HepG2 (cell line): ENCODE data around the gene ASTN2. TPM values are rescaled to one million over a fixed set of nuclear protein-coding genes. Genes with fewer than 3 reads are reported as not detected.

ENCODE experiments used
- ARNTL ChIP-seq: sonication (generic); formaldehyde crosslinking; IDR thresholded peaks from 2 replicates; pipeline ENCODE4 v1.4.0; 2020; ENCODE audit warnings: mild to moderate bottlenecking, missing genetic modification reagents
- CERS6 ChIP-seq: sonication (generic); formaldehyde crosslinking; IDR thresholded peaks from 2 replicates; pipeline ENCODE4 v1.5.0; 2020; ENCODE audit warnings: missing genetic modification reagents
- CREB1 ChIP-seq, 2 experiments: fragments of 450-650 bp in 1 of 2; IDR thresholded peaks; 2 replicates each; pipeline ENCODE4 v1.6.1; 2016 to 2017; ENCODE audit warnings: control low read depth in 1 of 2, mild to moderate bottlenecking in 1 of 2, missing compliant biosample characterization in 1 of 2, missing genetic modification characterization in 1 of 2
- GLI4 ChIP-seq: sonication (generic); formaldehyde crosslinking; IDR thresholded peaks from 2 replicates; pipeline ENCODE4 v1.5.1; 2020; ENCODE audit warnings: missing genetic modification reagents, mild to moderate bottlenecking, moderate library complexity, borderline replicate concordance
- GZF1 ChIP-seq: sonication (generic); formaldehyde crosslinking; IDR thresholded peaks from 2 replicates; pipeline ENCODE4 v1.5.1; 2020; ENCODE audit warnings: mild to moderate bottlenecking, missing genetic modification reagents
- MAFF ChIP-seq: IDR thresholded peaks from 2 replicates; pipeline ENCODE4 v1.6.1; 2011; ENCODE audit warnings: low read depth, low read length, improper control_type of control experiment
- MEF2D ChIP-seq: sonication (generic); formaldehyde crosslinking; IDR thresholded peaks from 2 replicates; pipeline ENCODE4 v1.5.1; 2020; ENCODE audit warnings: mild to moderate bottlenecking, missing genetic modification reagents
- RCOR2 ChIP-seq: IDR thresholded peaks from 2 replicates; pipeline ENCODE4 v1.6.1; 2016; ENCODE audit warnings: missing biosample characterization, missing genetic modification reagents
- TEAD3 ChIP-seq: optimal IDR thresholded peaks from 2 replicates; pipeline ENCODE3; 2016; ENCODE audit warnings: borderline replicate concordance
- ZBTB20 ChIP-seq: sonication (generic); formaldehyde crosslinking; IDR thresholded peaks from 2 replicates; pipeline ENCODE4 v1.8.1; 2023; ENCODE audit warnings: missing genetic modification reagents, low read depth, mild to moderate bottlenecking, borderline replicate concordance
- ZNF136 ChIP-seq: sonication (generic); formaldehyde crosslinking; IDR thresholded peaks from 2 replicates; pipeline ENCODE4 v1.8.1; 2022; ENCODE audit warnings: low read depth, mild to moderate bottlenecking, moderate library complexity, missing genetic modification reagents
- ZNF276 ChIP-seq: sonication (generic); formaldehyde crosslinking; IDR thresholded peaks from 2 replicates; pipeline ENCODE4 v1.4.0; 2020; ENCODE audit warnings: mild to moderate bottlenecking, low read depth, missing genetic modification reagents
- ZNF3 ChIP-seq: IDR thresholded peaks from 2 replicates; pipeline ENCODE4 v1.7.0; 2017; ENCODE audit warnings: inconsistent platforms
- ZNF513 ChIP-seq: sonication (generic); formaldehyde crosslinking; conservative IDR thresholded peaks from 2 replicates; pipeline ENCODE4 v1.5.0; 2020; ENCODE audit warnings: missing genetic modification reagents
- ZNF646 ChIP-seq: sonication (generic); formaldehyde crosslinking; IDR thresholded peaks from 2 replicates; pipeline ENCODE4 v1.9.0; 2021; ENCODE audit warnings: mild to moderate bottlenecking, missing genetic modification reagents
- ZNF709 ChIP-seq: sonication (generic); formaldehyde crosslinking; IDR thresholded peaks from 2 replicates; pipeline ENCODE4 v1.5.0; 2020; ENCODE audit warnings: mild to moderate bottlenecking, missing genetic modification reagents
- ZNF781 ChIP-seq: sonication (generic); formaldehyde crosslinking; IDR thresholded peaks from 2 replicates; pipeline ENCODE4 v1.5.1; 2020; ENCODE audit warnings: borderline replicate concordance, mild to moderate bottlenecking, missing genetic modification reagents; ENCODE audit errors: not compliant biosample characterization
- polyA plus RNA-seq, 8 experiments: library from polyadenylated mRNA; depleted of rRNA in 3 of 8; stranded (reverse) in 7 of 8; unstranded in 1 of 8; fragments of >200 nt; fragmentation: Illumina TruSeq in 4 of 8; extraction: Trizol in 4 of 8; gene quantifications; 2 replicates each; pipeline versions ENCODE4 v1.2.1 to v1.2.3, GENCODE V29; 2011 to 2016; ENCODE audit warnings: low read depth in 4 of 8, missing spikeins in 1 of 8, mixed read lengths in 1 of 8; ENCODE audit not compliant: insufficient read depth in 1 of 8
- total RNA-seq, 5 experiments: library from RNA; depleted of rRNA; stranded (reverse); fragments of >200 nt; fragmentation: Illumina TruSeq; extraction: Trizol; gene quantifications; 2 replicates each; pipeline ENCODE4 v1.2.3, GENCODE V29; 2016; ENCODE audit warnings: low read depth in 1 of 5

The ASTN2 gene
- total and polyA plus RNA-seq, 2 of the 13 experiments (the other 11 are each of a cell fraction or from before 2014, with no cell fraction given): 5.2 to 13.5 TPM

- TF ChIP-seq ZNF646 (CRISPR knock-in tag) (no peak), ARNTL (CRISPR knock-in tag) (no peak), ZNF781 (CRISPR knock-in tag) (peak; percentile 91), GZF1 (CRISPR knock-in tag) (peak; percentile 32; the same call in 1 of the 2 replicates), ZNF136 (CRISPR knock-in tag) (0 out of 2 replicates have a peak, but pooled peaks have one; percentile 63), ZNF513 (CRISPR knock-in tag) (no peak), ZBTB20 (CRISPR knock-in tag) (0 out of 2 replicates have a peak, but pooled peaks have one; percentile 71), GLI4 (CRISPR knock-in tag) (0 out of 2 replicates have a peak, but pooled peaks have one; percentile 51), ZNF3 (CRISPR knock-in tag) (no peak), MAFF (peak; percentile 17; the same call in 1 of the 2 replicates), TEAD3 (CRISPR knock-in tag) (no peak), ZNF709 (peak; percentile 29; the same call in 1 of the 2 replicates), ZNF276 (no peak), RCOR2 (CRISPR knock-in tag) (peak; percentile 63; the same call in 1 of the 2 replicates), CERS6 (CRISPR knock-in tag) (no peak), MEF2D (CRISPR knock-in tag) (0 out of 2 replicates have a peak, but pooled peaks have one; percentile 18), CREB1 (IDR thresholded peaks at IDR 0.05) (no peak), CREB1 (CRISPR knock-in tag; IDR thresholded peaks at IDR 0.05) (no peak)
Observed at GRCh38 chr9:116686693-116687073, 728.2 kb downstream of the ASTN2 start (continued).
